HepG2 (cell line): ENCODE results near the gene TTBK1. TPM values are rescaled to one million over a fixed set of nuclear protein-coding genes. Genes with fewer than 3 reads are reported as not detected.

Experiments used
- ADNP ChIP-seq: sonication (generic); formaldehyde crosslinking; IDR thresholded peaks from 2 replicates; pipeline ENCODE4 v1.4.0; 2020; ENCODE audit warnings: missing genetic modification reagents
- CAMTA2 ChIP-seq: sonication (generic); formaldehyde crosslinking; IDR thresholded peaks from 2 replicates; pipeline ENCODE4 v1.4.0; 2020; ENCODE audit warnings: mild to moderate bottlenecking, missing genetic modification reagents, borderline replicate concordance
- ELF4 ChIP-seq: sonication (generic); formaldehyde crosslinking; IDR thresholded peaks from 2 replicates; pipeline ENCODE4 v1.5.0; 2020; ENCODE audit warnings: missing genetic modification reagents, mild to moderate bottlenecking, moderate library complexity, borderline replicate concordance
- NFYC ChIP-seq: IDR thresholded peaks from 2 replicates; pipeline ENCODE4 v1.6.1; 2016; ENCODE audit warnings: missing genetic modification reagents, missing compliant biosample characterization
- NKX3-1 ChIP-seq: sonication (generic); formaldehyde crosslinking; IDR thresholded peaks from 2 replicates; pipeline ENCODE4 v1.5.0; 2020; ENCODE audit warnings: missing genetic modification reagents
- NR3C1 ChIP-seq: sonication (generic); formaldehyde crosslinking; IDR thresholded peaks from 2 replicates; pipeline ENCODE4 v1.4.0; 2020; ENCODE audit warnings: missing genetic modification reagents
- PPARG ChIP-seq: conservative IDR thresholded peaks from 2 replicates; pipeline ENCODE4 v1.6.1; 2016; ENCODE audit warnings: missing biosample characterization, missing genetic modification reagents
- SALL1 ChIP-seq: sonication (generic); formaldehyde crosslinking; IDR thresholded peaks from 2 replicates; pipeline ENCODE4 v1.8.0; 2022; ENCODE audit warnings: mild to moderate bottlenecking, missing genetic modification reagents
- TGIF2 ChIP-seq: IDR thresholded peaks from 2 replicates; pipeline ENCODE4 v1.6.1; 2016; ENCODE audit warnings: control low read depth, missing compliant biosample characterization
- TP53 ChIP-seq: sonication (generic); formaldehyde crosslinking; conservative IDR thresholded peaks from 2 replicates; pipeline ENCODE4 v1.4.0; 2020; ENCODE audit warnings: missing genetic modification reagents
- ZMYM3 ChIP-seq: sonication (generic); formaldehyde crosslinking; IDR thresholded peaks from 2 replicates; pipeline ENCODE4 v1.5.1; 2020; ENCODE audit warnings: mild to moderate bottlenecking, missing genetic modification reagents
- ZNF124 ChIP-seq: sonication (generic); formaldehyde crosslinking; IDR thresholded peaks from 2 replicates; pipeline ENCODE4 v1.4.0; 2020; ENCODE audit warnings: missing genetic modification reagents
- ZNF256 ChIP-seq: sonication (generic); formaldehyde crosslinking; conservative IDR thresholded peaks from 2 replicates; pipeline ENCODE4 v1.4.0; 2020; ENCODE audit warnings: missing genetic modification reagents
- ZNF614 ChIP-seq: IDR thresholded peaks from 2 replicates; pipeline ENCODE4 v1.6.1; 2018; ENCODE audit warnings: missing biosample characterization, missing genetic modification reagents, inconsistent platforms, borderline replicate concordance
- ZNF737 ChIP-seq: sonication (generic); formaldehyde crosslinking; IDR thresholded peaks from 2 replicates; pipeline ENCODE4 v1.5.0; 2020; ENCODE audit warnings: missing genetic modification reagents, mild to moderate bottlenecking, borderline replicate concordance
- ZNF761 ChIP-seq: sonication (generic); formaldehyde crosslinking; conservative IDR thresholded peaks from 2 replicates; pipeline ENCODE4 v1.4.0; 2020; ENCODE audit warnings: mild to moderate bottlenecking, missing genetic modification reagents
- polyA plus RNA-seq, 8 experiments: library from polyadenylated mRNA; depleted of rRNA in 3 of 8; stranded (reverse) in 7 of 8; unstranded in 1 of 8; fragments of >200 nt; fragmentation: Illumina TruSeq in 4 of 8; extraction: Trizol in 4 of 8; gene quantifications; 2 replicates each; pipeline versions ENCODE4 v1.2.1 to v1.2.3, GENCODE V29; 2011 to 2016; ENCODE audit warnings: low read depth in 4 of 8, missing spikeins in 1 of 8, mixed read lengths in 1 of 8; ENCODE audit not compliant: insufficient read depth in 1 of 8
- total RNA-seq, 5 experiments: library from RNA; depleted of rRNA; stranded (reverse); fragments of >200 nt; fragmentation: Illumina TruSeq; extraction: Trizol; gene quantifications; 2 replicates each; pipeline ENCODE4 v1.2.3, GENCODE V29; 2016; ENCODE audit warnings: low read depth in 1 of 5
- TF ChIP-seq, protein P1 (sequence below): IDR thresholded peaks from 2 replicates; pipeline ENCODE4 v1.6.1; 2012; ENCODE audit warnings: low read depth, low read length, improper control_type of control experiment
- TF ChIP-seq, protein P2 (sequence below): sonication (generic); formaldehyde crosslinking; IDR thresholded peaks from 2 replicates; pipeline ENCODE4 v1.4.0; 2020; ENCODE audit warnings: low read depth, mild to moderate bottlenecking, missing genetic modification reagents
- TF ChIP-seq, protein P3 (sequence below): sonication (generic); formaldehyde crosslinking; IDR thresholded peaks from 2 replicates; pipeline ENCODE4 v1.5.0; 2020; ENCODE audit warnings: missing genetic modification reagents
- TF ChIP-seq, protein P4 (sequence below): sonication (generic); formaldehyde crosslinking; IDR thresholded peaks from 2 replicates; pipeline ENCODE4 v1.8.1; 2023; ENCODE audit warnings: missing genetic modification reagents, inconsistent platforms, borderline replicate concordance
- TF ChIP-seq, protein P5 (sequence below): sonication (generic); formaldehyde crosslinking; IDR thresholded peaks from 2 replicates; pipeline ENCODE4; 2020; ENCODE audit warnings: missing genetic modification reagents, mild to moderate bottlenecking, borderline replicate concordance

Gene TTBK1
- total and polyA plus RNA-seq, 2 of the 13 experiments (the other 11 are each of a cell fraction or from before 2014, with no cell fraction given): 0.24 to 0.33 TPM

DNA sequence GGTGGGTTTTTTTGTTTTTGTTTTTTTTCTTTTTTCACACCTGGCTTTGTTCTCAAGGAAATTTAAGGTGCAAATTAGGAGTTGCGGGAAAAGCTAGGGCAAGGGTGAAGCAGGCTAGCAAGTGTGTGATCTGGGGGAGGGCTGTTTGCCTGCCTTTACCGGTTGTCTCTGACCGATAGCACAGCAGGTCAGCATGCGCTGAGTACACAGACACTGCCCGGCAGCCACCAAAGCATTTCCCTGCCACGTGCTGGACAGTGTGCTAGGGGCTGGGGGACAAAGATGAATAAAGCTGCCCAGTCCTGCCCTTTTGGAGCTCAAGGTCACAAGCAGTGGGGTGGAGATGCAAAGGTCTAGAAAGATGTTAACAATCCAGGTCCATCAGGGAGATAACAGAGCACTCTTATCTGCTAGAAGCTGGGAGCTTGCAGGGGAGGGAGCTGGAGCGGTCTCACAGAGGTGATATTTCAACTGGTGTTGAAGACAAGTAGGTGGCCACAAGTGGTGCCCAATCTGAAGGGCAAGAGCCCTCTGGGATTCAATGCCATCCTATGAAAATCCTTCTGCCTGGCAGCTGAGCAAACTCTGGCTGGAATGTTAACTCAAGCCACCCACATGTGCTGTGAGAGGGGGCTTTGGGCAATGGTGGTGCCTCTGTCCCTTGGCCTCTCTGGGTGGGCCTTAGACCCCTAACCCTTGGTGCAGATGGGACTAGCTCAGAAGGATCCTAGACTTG lies 24.5 kb downstream of the TTBK1 start (continued):
- TF ChIP-seq, protein P1, sequence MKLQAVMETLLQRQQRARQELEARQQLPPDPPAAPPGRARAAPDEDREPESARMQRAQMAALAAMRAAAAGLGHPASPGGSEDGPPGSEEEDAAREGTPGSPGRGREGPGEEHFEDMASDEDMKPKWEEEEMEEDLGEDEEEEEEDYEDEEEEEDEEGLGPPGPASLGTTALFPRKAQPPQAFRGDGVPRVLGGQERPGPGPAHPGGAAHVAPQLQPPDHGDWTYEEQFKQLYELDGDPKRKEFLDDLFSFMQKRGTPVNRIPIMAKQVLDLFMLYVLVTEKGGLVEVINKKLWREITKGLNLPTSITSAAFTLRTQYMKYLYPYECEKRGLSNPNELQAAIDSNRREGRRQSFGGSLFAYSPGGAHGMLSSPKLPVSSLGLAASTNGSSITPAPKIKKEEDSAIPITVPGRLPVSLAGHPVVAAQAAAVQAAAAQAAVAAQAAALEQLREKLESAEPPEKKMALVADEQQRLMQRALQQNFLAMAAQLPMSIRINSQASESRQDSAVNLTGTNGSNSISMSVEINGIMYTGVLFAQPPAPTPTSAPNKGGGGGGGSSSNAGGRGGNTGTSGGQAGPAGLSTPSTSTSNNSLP: peak; percentile 62
- TF ChIP-seq ADNP (no peak), TGIF2 (peak; percentile 97), ZNF124 (CRISPR knock-in tag) (peak; percentile 97), CAMTA2 (CRISPR knock-in tag) (peak; percentile 89), ZNF737 (CRISPR knock-in tag) (no peak), ZNF256 (peak; percentile 82; the same call in 1 of the 2 replicates), PPARG (CRISPR knock-in tag) (peak; percentile 100), ZMYM3 (CRISPR knock-in tag) (peak; percentile 99), NKX3-1 (CRISPR knock-in tag) (peak; percentile 95), ZNF614 (CRISPR knock-in tag) (peak; percentile 99), NR3C1 (CRISPR knock-in tag) (no peak), SALL1 (CRISPR knock-in tag) (peak; percentile 100), ZNF761 (peak; percentile 94), ELF4 (CRISPR knock-in tag) (peak; percentile 99), TP53 (CRISPR knock-in tag) (peak; percentile 92), NFYC (peak; percentile 66; the same call in 1 of the 2 replicates)
- TF ChIP-seq, protein P2, sequence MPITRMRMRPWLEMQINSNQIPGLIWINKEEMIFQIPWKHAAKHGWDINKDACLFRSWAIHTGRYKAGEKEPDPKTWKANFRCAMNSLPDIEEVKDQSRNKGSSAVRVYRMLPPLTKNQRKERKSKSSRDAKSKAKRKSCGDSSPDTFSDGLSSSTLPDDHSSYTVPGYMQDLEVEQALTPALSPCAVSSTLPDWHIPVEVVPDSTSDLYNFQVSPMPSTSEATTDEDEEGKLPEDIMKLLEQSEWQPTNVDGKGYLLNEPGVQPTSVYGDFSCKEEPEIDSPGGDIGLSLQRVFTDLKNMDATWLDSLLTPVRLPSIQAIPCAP (CRISPR knock-in tag): no peak
- TF ChIP-seq, protein P3, sequence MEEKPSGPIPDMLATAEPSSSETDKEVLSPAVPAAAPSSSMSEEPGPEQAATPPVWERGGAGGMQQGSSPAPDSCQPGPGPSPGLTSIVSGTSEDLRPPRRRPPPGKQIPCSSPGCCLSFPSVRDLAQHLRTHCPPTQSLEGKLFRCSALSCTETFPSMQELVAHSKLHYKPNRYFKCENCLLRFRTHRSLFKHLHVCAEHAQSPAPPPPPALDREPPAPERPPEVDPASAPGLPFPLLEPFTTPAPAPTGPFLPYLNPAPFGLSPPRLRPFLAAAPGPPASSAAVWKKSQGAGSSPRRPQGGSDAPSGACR: peak; percentile 99
- TF ChIP-seq, protein P4, sequence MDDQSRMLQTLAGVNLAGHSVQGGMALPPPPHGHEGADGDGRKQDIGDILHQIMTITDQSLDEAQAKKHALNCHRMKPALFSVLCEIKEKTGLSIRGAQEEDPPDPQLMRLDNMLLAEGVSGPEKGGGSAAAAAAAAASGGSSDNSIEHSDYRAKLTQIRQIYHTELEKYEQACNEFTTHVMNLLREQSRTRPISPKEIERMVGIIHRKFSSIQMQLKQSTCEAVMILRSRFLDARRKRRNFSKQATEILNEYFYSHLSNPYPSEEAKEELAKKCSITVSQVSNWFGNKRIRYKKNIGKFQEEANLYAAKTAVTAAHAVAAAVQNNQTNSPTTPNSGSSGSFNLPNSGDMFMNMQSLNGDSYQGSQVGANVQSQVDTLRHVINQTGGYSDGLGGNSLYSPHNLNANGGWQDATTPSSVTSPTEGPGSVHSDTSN: peak; percentile 72; the same call in 1 of the 2 replicates
- TF ChIP-seq, protein P5, sequence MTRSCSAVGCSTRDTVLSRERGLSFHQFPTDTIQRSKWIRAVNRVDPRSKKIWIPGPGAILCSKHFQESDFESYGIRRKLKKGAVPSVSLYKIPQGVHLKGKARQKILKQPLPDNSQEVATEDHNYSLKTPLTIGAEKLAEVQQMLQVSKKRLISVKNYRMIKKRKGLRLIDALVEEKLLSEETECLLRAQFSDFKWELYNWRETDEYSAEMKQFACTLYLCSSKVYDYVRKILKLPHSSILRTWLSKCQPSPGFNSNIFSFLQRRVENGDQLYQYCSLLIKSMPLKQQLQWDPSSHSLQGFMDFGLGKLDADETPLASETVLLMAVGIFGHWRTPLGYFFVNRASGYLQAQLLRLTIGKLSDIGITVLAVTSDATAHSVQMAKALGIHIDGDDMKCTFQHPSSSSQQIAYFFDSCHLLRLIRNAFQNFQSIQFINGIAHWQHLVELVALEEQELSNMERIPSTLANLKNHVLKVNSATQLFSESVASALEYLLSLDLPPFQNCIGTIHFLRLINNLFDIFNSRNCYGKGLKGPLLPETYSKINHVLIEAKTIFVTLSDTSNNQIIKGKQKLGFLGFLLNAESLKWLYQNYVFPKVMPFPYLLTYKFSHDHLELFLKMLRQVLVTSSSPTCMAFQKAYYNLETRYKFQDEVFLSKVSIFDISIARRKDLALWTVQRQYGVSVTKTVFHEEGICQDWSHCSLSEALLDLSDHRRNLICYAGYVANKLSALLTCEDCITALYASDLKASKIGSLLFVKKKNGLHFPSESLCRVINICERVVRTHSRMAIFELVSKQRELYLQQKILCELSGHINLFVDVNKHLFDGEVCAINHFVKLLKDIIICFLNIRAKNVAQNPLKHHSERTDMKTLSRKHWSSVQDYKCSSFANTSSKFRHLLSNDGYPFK (CRISPR knock-in tag): peak; percentile 89
